ENCODE data around the gene AAGAB.
"Not testable (repeated sequence)": the region's sequence is repeated elsewhere in the genome, so short reads cannot be mapped to it uniquely, and the experiment has no call there.

Gene AAGAB
- 32.1 to 37.9 (median 32.3) reads per million in 3 donors for total RNA-seq

- peaks cover 11% of the 10 kb centered on the region for H3K4me1 ChIP-seq (ENCODE audit: control insufficient read depth, insufficient read depth, low read length, poor library complexity, severe bottlenecking)
- H3K9me3 ChIP-seq (ENCODE audit: control insufficient read depth, low read length) = no peaks in the 10 kb centered on the region
- H3K27ac ChIP-seq (ENCODE audit: insufficient read depth, low read length, poor library complexity, severe bottlenecking) = peak within 1 kb of the TSS; percentile 87
- H3K4me3 ChIP-seq (ENCODE audit: insufficient read depth, low read depth, low read length, poor library complexity, severe bottlenecking) = peak within 1 kb of the TSS; percentile 76
- peak; percentile 92 to 93 (median 93) for DNase-seq
- H3K27me3 ChIP-seq (replicated peaks; ENCODE audit: control insufficient read depth, insufficient read depth, low read length, poor library complexity, severe bottlenecking) = no peaks in the 10 kb centered on the region
- no peaks in the 10 kb centered on the region for H3K36me3 ChIP-seq (ENCODE audit: control insufficient read depth, insufficient read depth, low read length)
Measured at GRCh38 chr15:67254238-67255175, at the start of gene AAGAB, which contains the start of gene IQCH. Gene AAGAB, minus strand, starts transcription at chr15:67254661. Its CDS starts 30 bp downstream, at chr15:67254631. Gene IQCH, plus strand, starts transcription at chr15:67254786. Its CDS starts 111 bp downstream, at chr15:67254897.

DNA sequence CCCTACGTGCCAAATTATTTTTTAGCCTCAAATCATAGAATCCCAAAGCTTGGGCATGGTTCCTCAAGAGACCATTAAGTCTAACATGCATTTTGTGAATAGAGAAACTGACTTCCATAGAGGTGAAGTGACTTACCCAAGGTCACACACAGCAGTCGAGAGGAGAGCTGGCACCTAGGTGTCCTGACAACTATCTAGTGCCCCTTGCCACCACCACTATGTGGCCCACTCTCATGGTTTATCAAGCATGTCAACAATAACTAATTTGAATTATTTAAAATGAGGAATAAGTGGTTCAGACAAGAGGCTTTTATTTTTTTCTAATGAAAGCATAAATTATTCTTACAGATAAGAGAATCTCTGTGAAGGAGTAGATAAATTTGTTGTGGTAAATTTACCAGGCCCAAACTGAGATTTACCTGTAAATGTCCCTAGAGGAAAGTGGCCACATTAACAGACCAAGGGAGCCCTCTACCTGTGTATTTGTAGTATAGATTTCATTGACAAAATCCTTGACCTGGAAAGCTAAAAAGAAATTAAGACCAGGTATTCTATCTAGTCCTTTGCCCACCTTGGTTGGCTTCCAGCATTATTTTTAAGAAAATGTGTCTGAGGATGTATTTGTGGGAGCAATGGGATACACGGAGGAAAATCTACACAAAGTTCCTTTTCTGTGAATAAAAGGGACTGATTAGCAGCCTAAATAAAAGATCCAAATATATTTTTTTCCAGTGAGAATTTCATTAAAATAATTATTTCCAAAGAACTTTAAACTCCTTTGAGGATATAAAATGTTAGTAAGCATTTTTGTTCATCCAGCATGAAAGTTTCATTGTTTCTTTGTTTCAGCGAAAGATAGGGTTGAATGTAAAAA is 49.3 kb upstream of the AAGAB start:
- peak in 1 of 3 donors; percentile 10 for DNase-seq
- no peak overlapping the region for H3K27ac ChIP-seq (ENCODE audit: insufficient read depth, low read length, poor library complexity, severe bottlenecking)
- no peaks in the 10 kb centered on the region for H3K27me3 ChIP-seq (replicated peaks; ENCODE audit: control insufficient read depth, insufficient read depth, low read length, poor library complexity, severe bottlenecking)
- H3K4me1 ChIP-seq (ENCODE audit: control insufficient read depth, insufficient read depth, low read length, poor library complexity, severe bottlenecking) = no peaks in the 10 kb centered on the region
- no peaks in the 10 kb centered on the region for H3K36me3 ChIP-seq (ENCODE audit: control insufficient read depth, insufficient read depth, low read length)
- H3K4me3 ChIP-seq (ENCODE audit: insufficient read depth, low read depth, low read length, poor library complexity, severe bottlenecking) = no peak overlapping the region
- no peaks in the 10 kb centered on the region for H3K9me3 ChIP-seq (ENCODE audit: control insufficient read depth, low read length)

DNA sequence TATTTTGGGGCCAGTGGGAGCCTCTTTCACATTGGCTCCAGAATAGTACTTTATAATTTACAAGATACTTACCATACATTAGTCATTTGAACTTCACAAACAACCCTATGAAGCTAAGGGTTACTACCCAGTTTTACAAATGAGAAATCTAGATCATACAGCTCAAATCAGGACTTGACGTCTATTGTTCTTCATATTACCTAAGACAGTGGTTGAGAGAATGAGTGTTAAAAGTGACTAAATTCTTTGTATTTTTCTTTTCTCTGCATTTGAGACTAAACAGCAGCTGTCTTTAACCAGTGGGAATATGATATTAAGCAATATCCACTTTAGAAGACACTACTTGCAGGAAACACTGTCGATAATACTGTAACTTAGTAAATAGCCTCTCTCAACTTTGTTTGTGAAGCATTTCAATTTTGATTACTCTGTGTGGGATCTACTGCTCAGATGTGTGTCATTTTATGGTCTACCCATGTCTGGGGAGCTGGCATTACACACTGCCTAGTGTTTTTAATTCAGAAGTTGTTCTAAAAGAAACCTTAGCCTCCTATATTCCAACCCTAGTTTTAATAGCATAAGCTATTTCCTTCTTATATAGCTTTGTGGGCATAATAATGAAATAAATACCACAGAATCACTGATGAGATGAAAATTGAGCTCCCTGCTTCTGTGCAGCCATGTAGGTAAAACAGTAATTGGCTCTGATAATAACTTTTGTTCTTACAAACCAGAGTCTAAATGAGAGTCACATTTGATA is 46.0 kb upstream of the AAGAB start:
- no peak for DNase-seq
- no peaks in the 10 kb centered on the region for H3K9me3 ChIP-seq (ENCODE audit: control insufficient read depth, low read length)
- H3K27ac ChIP-seq (ENCODE audit: insufficient read depth, low read length, poor library complexity, severe bottlenecking) = no peak overlapping the region
- H3K36me3 ChIP-seq (ENCODE audit: control insufficient read depth, insufficient read depth, low read length) = no peaks in the 10 kb centered on the region
- no peaks in the 10 kb centered on the region for H3K27me3 ChIP-seq (replicated peaks; ENCODE audit: control insufficient read depth, insufficient read depth, low read length, poor library complexity, severe bottlenecking)
- no peaks in the 10 kb centered on the region for H3K4me1 ChIP-seq (ENCODE audit: control insufficient read depth, insufficient read depth, low read length, poor library complexity, severe bottlenecking)
- H3K4me3 ChIP-seq (ENCODE audit: insufficient read depth, low read depth, low read length, poor library complexity, severe bottlenecking) = no peak overlapping the region

DNA sequence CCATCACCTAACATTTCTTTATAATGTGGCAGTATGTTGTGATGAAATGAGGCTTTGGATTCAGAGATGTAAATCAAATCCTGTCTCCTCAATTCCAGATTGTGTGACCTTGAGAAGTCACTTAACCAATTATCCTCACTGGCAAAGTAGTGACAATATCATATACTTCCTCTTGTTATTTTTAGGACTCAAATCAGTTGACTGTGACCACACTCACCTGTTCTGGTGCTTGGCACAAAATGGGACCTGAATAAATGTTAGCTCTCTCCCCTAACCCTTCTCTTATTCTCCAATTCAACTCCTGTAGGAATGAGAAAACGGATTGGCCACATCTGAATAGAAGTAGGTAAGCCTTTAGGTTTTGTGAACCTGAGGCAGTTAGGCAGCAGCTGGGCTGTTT is 42.2 kb upstream of the AAGAB start:
- no peaks in the 10 kb centered on the region for H3K4me1 ChIP-seq (ENCODE audit: control insufficient read depth, insufficient read depth, low read length, poor library complexity, severe bottlenecking)
- DNase-seq = no peak
- H3K36me3 ChIP-seq (ENCODE audit: control insufficient read depth, insufficient read depth, low read length) = no peaks in the 10 kb centered on the region
- H3K9me3 ChIP-seq (ENCODE audit: control insufficient read depth, low read length) = no peaks in the 10 kb centered on the region
- no peak overlapping the region for H3K27ac ChIP-seq (ENCODE audit: insufficient read depth, low read length, poor library complexity, severe bottlenecking)
- H3K27me3 ChIP-seq (replicated peaks; ENCODE audit: control insufficient read depth, insufficient read depth, low read length, poor library complexity, severe bottlenecking) = no peaks in the 10 kb centered on the region
- H3K4me3 ChIP-seq (ENCODE audit: insufficient read depth, low read depth, low read length, poor library complexity, severe bottlenecking) = no peak overlapping the region

DNA sequence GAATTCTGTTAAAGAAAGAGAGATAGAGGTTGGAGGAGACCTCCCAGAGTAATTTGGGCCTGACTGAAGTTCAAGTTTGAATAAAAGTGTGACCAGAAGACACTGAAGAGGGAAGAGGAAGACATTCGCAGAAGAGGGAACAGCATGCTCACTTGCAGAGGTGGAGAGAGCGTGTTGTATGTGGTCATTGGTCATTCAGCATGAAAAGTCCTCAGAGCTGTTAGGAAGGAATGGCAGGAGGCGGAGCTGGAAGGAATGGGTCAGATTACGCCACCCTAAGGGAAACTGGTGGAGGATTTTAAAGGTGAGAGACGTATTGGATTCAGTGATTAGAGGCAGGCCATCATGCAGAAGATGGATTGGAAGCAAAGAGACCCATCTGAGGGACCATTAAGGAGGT is 41.7 kb upstream of the AAGAB start:
- Histone ChIP-seq H3K4me1 (ENCODE audit: control insufficient read depth, insufficient read depth, low read length, poor library complexity, severe bottlenecking) (no peaks in the 10 kb centered on the region), H3K36me3 (ENCODE audit: control insufficient read depth, insufficient read depth, low read length) (no peaks in the 10 kb centered on the region), H3K27me3 (replicated peaks; ENCODE audit: control insufficient read depth, insufficient read depth, low read length, poor library complexity, severe bottlenecking) (no peaks in the 10 kb centered on the region), H3K9me3 (ENCODE audit: control insufficient read depth, low read length) (no peaks in the 10 kb centered on the region), H3K27ac (ENCODE audit: insufficient read depth, low read length, poor library complexity, severe bottlenecking) (no peak overlapping the region), H3K4me3 (ENCODE audit: insufficient read depth, low read depth, low read length, poor library complexity, severe bottlenecking) (no peak overlapping the region)
- DNase-seq = no peak

DNA sequence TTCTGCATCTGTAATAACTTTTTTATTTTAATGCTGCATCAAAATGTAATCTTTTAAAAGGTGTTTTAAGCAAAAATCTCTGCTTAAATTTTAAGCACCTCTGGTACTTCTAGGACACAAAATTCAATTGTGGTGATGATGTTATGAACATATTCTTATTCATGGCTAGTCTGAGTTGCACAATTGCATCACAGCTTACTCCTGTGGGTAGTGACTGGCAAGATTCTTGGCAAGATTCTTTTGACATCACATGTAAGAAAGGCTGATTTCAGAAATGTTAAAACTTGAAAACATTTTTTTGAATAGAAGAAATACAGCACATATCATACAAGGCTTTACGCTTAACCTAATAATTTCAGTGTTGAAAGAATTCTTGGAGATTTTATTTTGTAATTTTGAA is 35.9 kb upstream of the AAGAB start:
- no peaks in the 10 kb centered on the region for H3K4me1 ChIP-seq (ENCODE audit: control insufficient read depth, insufficient read depth, low read length, poor library complexity, severe bottlenecking)
- H3K36me3 ChIP-seq (ENCODE audit: control insufficient read depth, insufficient read depth, low read length) = no peaks in the 10 kb centered on the region
- H3K27ac ChIP-seq (ENCODE audit: insufficient read depth, low read length, poor library complexity, severe bottlenecking) = no peak overlapping the region
- no peak for DNase-seq
- no peaks in the 10 kb centered on the region for H3K9me3 ChIP-seq (ENCODE audit: control insufficient read depth, low read length)
- no peaks in the 10 kb centered on the region for H3K27me3 ChIP-seq (replicated peaks; ENCODE audit: control insufficient read depth, insufficient read depth, low read length, poor library complexity, severe bottlenecking)
- no peak overlapping the region for H3K4me3 ChIP-seq (ENCODE audit: insufficient read depth, low read depth, low read length, poor library complexity, severe bottlenecking)

- not testable (repeated sequence) for H3K4me1 ChIP-seq (ENCODE audit: control insufficient read depth, insufficient read depth, low read length, poor library complexity, severe bottlenecking)
Measured at GRCh38 chr15:67286400-67286799, 31.9 kb upstream of the AAGAB start.

GRCh38 chr15:67285625-67286024 is 31.2 kb upstream of the AAGAB start:
- not testable (repeated sequence) for H3K4me3 ChIP-seq (ENCODE audit: insufficient read depth, low read depth, low read length, poor library complexity, severe bottlenecking); H3K9me3 ChIP-seq (ENCODE audit: control insufficient read depth, low read length); H3K27me3 ChIP-seq (replicated peaks; ENCODE audit: control insufficient read depth, insufficient read depth, low read length, poor library complexity, severe bottlenecking); DNase-seq; H3K4me1 ChIP-seq (ENCODE audit: control insufficient read depth, insufficient read depth, low read length, poor library complexity, severe bottlenecking); H3K27ac ChIP-seq (ENCODE audit: insufficient read depth, low read length, poor library complexity, severe bottlenecking); H3K36me3 ChIP-seq (ENCODE audit: control insufficient read depth, insufficient read depth, low read length)

More at GRCh38 chr15:67286400-67286799, 31.9 kb upstream of the AAGAB start:
- not testable (repeated sequence) for H3K27ac ChIP-seq (ENCODE audit: insufficient read depth, low read length, poor library complexity, severe bottlenecking); H3K9me3 ChIP-seq (ENCODE audit: control insufficient read depth, low read length); H3K36me3 ChIP-seq (ENCODE audit: control insufficient read depth, insufficient read depth, low read length); H3K4me3 ChIP-seq (ENCODE audit: insufficient read depth, low read depth, low read length, poor library complexity, severe bottlenecking); DNase-seq; H3K27me3 ChIP-seq (replicated peaks; ENCODE audit: control insufficient read depth, insufficient read depth, low read length, poor library complexity, severe bottlenecking)

GRCh38 chr15:67281714-67282113 is 27.3 kb upstream of the AAGAB start:
- DNase-seq = no peak
- Histone ChIP-seq H3K27me3 (replicated peaks; ENCODE audit: control insufficient read depth, insufficient read depth, low read length, poor library complexity, severe bottlenecking) (no peaks in the 10 kb centered on the region), H3K27ac (ENCODE audit: insufficient read depth, low read length, poor library complexity, severe bottlenecking) (no peak overlapping the region), H3K4me3 (ENCODE audit: insufficient read depth, low read depth, low read length, poor library complexity, severe bottlenecking) (no peak overlapping the region), H3K4me1 (ENCODE audit: control insufficient read depth, insufficient read depth, low read length, poor library complexity, severe bottlenecking) (no peaks in the 10 kb centered on the region), H3K9me3 (ENCODE audit: control insufficient read depth, low read length) (no peaks in the 10 kb centered on the region), H3K36me3 (ENCODE audit: control insufficient read depth, insufficient read depth, low read length) (no peaks in the 10 kb centered on the region)

Measured in effector memory CD4-positive, alpha-beta T cell (primary cell).